NCI-H345 treated with DMSO at 0.1 percent for 48 hours (cell line): ENCODE data around the gene FBH1.
"Not testable (repeated sequence)": the region's sequence is repeated elsewhere in the genome, so short reads cannot be mapped to it uniquely, and the experiment has no call there.

Experiments
- DNase-seq: peaks from one replicate; lab custom pipeline; 2025; ENCODE audit not compliant: unreplicated experiment; lab: John Stamatoyannopoulos, UW

Gene FBH1

GRCh38 chr10:5873515-5873995, 16.5 kb upstream of the FBH1 start:
- DNase-seq: peak; percentile 18

GRCh38 chr10:5876181-5876768, 13.8 kb upstream of the FBH1 start:
- DNase-seq: no peak

GRCh38 chr10:5877041-5877440, 13.0 kb upstream of the FBH1 start:
- DNase-seq: not testable (repeated sequence)

- DNase-seq: no peak
These were observed 7.1 kb upstream of the FBH1 start for GRCh38 chr10:5882961-5883360.

GRCh38 chr10:5885619-5886018, 4.4 kb upstream of the FBH1 start:
- DNase-seq: no peak

GRCh38 chr10:5887029-5887428, 3.0 kb upstream of the FBH1 start:
- no peak for DNase-seq

GRCh38 chr10:5887641-5888040, 2.4 kb upstream of the FBH1 start:
- DNase-seq: no peak

GRCh38 chr10:5888351-5888750, 1.7 kb upstream of the FBH1 start:
- DNase-seq: no peak

- DNase-seq: no peak
These were observed 1.0 kb upstream of the FBH1 start for GRCh38 chr10:5888843-5889623.

GRCh38 chr10:5890452-5890915, 441 bp downstream of the FBH1 start:
- DNase-seq: no peak

- DNase-seq: no peak
These were observed 966 bp downstream of the FBH1 start for GRCh38 chr10:5891009-5891408.

GRCh38 chr10:5892007-5892406, 2.0 kb downstream of the FBH1 start:
- DNase-seq: no peak

GRCh38 chr10:5893321-5893720, 3.3 kb downstream of the FBH1 start:
- DNase-seq: no peak

- no peak for DNase-seq
These were observed 4.4 kb downstream of the FBH1 start for GRCh38 chr10:5894403-5894802.

GRCh38 chr10:5894873-5895272, 4.8 kb downstream of the FBH1 start:
- DNase-seq: no peak

- DNase-seq: no peak
These were observed 5.3 kb downstream of the FBH1 start for GRCh38 chr10:5895365-5895764.

GRCh38 chr10:5895804-5896203, 5.8 kb downstream of the FBH1 start:
- no peak for DNase-seq

- no peak for DNase-seq
These were observed 6.4 kb downstream of the FBH1 start for GRCh38 chr10:5896208-5897052.

GRCh38 chr10:5897053-5897340, 7.0 kb downstream of the FBH1 start:
- DNase-seq: no peak

GRCh38 chr10:5897504-5897903, 7.5 kb downstream of the FBH1 start:
- no peak for DNase-seq

GRCh38 chr10:5898163-5898562, 8.1 kb downstream of the FBH1 start:
- DNase-seq: no peak

- no peak for DNase-seq
These were observed 10.2 kb downstream of the FBH1 start for GRCh38 chr10:5900247-5900646.
